GM19035 (cell line): ENCODE data around the gene SLC39A13.

Source experiments
- ATAC-seq: cut with Tn5 transposase; IDR thresholded peaks from one replicate; pipeline ENCODE4 v1.9.1; 2021; ENCODE audit not compliant: unreplicated experiment

The SLC39A13 gene

GRCh38 chr11:47400768-47401279 lies 7.6 kb upstream of the SLC39A13 start:
- ATAC-seq = peak; percentile 65

- ATAC-seq = no peak
These were observed 5.3 kb upstream of the SLC39A13 start for GRCh38 chr11:47403135-47403534.

DNA sequence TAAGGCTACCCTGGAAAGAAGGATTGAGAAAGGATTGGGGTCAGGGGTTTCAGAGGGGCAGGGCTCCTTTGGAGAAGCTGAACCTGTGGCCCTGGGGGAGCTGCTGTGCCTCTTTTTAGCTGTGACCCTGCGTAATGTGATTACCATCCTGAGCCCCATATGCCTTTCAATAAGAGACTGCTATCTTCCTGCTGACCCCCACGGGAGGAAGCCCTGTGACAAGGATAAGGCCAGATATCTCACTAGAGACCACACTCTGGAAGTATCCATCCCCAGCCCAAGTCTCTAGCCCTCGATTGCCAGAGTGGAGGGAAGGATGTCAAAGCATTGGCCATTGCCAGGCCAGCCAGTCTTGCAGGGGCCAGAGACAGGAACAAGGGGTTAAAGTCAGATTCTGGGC lies 4.8 kb upstream of the SLC39A13 start:
- ATAC-seq = no peak

DNA sequence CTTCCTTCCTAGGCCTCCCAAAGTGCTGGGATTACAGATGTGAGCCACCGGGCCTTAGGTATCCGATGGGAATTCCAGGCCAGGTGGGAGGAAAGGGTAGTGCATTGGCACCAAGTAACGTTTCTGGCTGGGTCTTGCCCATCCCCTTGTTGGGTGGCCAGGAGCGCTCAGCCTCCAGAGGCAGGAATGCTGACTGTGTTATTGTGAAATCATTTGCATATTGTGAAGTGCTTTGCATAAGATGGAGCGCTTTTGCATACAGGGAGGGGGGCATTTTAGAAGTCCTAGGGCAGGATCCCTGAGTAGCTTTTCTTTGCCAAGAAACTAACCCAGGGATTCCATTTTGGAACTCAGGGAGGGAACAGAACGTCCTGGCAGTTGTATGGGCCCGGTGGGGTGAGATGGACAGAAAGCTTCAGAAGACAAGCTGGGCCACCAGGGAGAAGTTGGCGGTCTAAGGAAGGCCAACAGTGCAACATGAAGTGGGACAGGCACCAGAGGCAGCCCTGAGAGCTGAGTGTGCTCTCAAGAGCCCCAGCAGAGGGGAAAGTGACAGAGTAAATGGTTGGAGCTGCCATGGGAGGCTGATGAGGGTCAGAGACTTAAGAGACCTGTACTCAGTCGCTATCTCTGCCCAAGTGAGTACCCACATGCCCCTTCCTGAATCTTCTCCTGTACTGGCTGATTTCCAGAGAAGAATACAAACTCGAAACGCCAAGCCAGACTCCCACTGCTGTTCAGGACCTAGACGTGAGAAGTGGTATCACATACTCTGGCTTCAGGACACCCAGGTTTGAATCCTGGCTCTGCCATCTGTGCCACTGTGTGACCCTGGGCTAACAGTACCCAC lies 1.3 kb upstream of the SLC39A13 start:
- ATAC-seq = no peak

- ATAC-seq = no peak
These were observed 429 bp downstream of the SLC39A13 start for GRCh38 chr11:47408598-47409439.

GRCh38 chr11:47409440-47410369 lies 1.3 kb downstream of the SLC39A13 start:
- ATAC-seq = no peak

DNA sequence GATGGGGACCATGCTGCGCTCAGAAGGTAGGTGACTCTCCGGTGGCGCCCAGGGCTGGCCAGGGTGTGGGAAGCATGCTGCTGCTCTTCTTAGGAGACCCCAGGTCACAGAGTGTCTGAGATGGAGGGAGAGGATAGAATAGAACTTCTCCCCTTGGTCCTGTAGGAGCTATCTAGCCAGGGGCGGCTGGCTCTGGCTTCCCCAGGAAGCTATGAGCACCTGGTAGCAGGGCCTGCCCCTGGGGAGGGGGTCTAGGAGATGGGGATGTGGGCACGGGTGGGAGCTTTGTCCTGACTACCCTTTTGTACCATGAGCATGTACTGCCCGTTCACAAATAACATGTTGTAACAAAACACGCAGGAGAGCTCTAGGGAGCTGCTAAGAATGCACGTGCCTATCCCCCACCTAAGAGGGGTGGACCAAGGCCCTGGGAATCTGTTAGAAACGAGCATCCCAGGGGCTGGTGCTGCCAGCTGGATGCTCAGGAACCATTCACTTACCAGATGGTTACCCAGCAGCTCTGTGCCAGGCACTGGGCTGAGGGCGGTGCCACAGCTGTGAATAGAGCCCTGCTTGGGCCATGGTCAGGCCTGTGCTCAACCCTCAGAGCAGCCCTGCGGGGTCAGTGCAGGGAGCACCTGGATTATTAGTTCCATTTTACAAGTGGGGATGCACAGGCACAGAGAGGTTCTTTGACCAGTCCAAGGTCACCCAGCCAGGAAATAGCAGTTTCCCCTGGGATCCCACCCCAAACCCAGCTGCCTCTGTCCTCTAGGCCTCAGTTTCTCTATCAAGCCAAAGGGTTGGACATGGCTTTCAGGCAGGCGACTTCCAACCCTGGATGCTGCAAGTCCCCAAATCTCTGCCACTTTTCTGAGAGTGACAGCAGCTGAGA lies 2.2 kb downstream of the SLC39A13 start:
- no peak for ATAC-seq

DNA sequence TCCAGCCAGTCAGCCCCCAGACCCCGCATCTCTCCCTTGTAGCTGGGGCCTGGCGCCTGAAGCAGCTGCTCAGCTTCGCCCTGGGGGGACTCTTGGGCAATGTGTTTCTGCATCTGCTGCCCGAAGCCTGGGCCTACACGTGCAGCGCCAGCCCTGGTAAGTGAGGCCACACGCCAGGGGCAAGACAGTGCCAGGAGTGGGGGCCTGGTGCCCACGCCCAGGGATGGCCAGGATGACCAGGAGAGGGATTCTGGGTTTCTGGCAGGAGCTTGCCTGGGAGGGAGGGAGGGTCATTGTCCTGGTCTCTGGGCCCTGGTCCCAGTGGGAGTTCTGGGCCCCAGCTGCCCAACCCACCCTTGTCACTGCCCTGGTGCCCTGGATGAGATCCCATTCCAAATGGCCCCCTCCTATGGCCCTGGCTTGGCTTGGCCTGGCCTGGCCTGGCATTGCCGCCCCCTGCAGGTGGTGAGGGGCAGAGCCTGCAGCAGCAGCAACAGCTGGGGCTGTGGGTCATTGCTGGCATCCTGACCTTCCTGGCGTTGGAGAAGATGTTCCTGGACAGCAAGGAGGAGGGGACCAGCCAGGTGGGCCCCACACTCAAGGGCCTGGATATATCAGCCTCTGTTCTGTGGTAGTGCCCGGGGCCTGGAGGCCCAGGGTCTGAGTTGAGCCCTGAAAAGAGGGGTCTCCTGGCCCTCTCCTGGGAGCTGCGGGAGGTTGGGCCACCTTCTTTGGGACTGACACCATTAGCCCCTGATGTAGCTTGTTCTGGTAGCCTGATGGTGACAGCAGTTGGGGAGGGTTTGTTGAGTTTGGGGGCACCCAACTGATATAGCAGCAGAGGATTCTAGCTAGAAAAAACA lies 3.7 kb downstream of the SLC39A13 start:
- no peak for ATAC-seq

- no peak for ATAC-seq
These were observed 5.0 kb downstream of the SLC39A13 start for GRCh38 chr11:47413351-47413750.

DNA sequence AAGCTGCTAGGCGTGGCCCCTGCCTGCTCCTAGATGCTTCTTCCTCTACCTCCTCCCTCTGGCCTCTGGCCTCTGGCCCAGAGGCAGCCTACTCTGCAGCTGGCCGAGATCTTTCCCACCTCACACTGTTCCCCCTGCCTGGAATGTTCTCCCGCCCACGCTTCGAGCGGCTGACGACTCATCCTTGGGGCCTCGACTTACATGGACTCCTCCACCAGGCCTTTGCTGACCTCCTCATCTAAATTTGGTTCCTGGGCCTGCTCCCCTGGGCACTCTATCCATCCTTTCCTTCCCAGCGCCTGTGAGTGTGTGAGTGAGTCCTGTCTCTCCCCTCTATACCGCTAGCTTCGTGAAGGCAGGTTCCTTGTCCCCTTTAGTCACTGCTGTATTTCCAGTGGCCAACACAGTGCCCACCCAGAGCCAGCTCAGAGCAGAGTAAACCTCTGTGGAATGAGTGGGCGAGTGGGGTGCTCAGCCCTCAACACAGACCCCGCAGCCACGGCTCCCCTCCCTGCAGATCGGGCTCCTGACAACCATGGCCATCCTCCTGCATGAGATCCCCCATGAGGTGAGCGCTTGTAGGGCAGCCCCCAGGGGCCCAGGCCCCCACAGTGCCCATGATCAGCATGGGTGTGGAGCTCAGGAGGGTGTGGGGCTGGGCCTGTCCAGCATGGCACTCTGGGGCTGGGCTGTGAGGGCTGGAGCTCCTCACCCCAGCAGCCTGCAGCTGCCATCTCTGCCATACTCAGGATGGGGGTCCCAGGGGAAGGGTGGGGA lies 5.7 kb downstream of the SLC39A13 start:
- no peak for ATAC-seq

DNA sequence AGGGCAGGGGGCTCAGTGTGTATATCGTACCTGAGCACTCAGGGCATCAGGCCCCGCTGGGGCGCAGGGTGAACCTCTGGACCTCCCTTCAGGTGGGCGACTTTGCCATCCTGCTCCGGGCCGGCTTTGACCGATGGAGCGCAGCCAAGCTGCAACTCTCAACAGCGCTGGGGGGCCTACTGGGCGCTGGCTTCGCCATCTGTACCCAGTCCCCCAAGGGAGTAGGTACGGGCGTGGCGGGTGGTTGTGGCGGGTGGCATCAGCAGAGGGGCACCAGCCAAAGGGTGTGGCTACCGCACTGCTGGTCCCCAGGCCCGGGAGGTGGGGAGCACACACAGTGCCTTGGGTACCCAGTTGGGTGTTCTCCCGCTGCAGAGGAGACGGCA lies 6.3 kb downstream of the SLC39A13 start:
- no peak for ATAC-seq

- no peak for ATAC-seq
These were observed 6.9 kb downstream of the SLC39A13 start for GRCh38 chr11:47415091-47415854.

DNA sequence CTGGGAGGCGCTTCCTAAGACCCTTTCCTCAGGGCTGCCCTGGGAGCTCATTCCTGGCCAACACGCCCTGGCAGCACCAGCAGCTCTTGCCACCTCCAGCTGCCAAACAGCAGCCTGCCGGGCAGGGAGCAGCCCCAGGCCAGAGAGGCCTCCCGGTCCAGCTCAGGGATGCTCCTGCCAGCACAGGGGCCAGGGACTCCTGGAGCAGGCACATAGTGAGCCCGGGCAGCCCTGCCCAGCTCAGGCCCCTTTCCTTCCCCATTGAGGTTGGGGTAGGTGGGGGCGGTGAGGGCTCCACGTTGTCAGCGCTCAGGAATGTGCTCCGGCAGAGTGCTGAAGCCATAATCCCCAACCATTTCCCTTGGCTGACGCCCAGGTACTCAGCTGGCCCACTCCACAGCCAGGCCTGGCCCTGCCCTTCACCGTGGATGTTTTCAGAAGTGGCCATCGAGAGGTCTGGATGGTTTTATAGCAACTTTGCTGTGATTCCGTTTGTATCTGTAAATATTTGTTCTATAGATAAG lies 7.6 kb downstream of the SLC39A13 start:
- ATAC-seq = no peak

DNA sequence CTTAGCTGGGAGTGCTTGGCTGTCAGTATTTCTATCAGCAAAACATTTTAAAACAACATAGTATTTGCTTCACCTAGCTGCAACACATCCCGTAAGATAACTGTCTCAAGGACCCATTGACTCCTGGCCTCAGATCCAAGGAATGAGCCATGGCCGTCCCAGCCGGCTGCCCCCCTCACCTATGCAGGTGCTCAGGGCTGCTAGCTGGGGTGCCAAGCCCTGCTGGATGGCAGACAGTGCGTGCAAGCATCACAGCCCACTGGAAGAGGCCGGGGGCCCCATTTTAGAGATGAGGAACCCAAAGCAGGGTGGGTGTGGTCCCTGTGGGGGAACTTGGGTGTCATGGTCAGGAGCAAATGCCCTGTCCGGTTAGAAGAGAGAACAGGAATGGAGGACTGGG lies 9.3 kb downstream of the SLC39A13 start:
- ATAC-seq = no peak

- ATAC-seq = no peak
These were observed 10.3 kb downstream of the SLC39A13 start for GRCh38 chr11:47418454-47419259.

GRCh38 chr11:47425611-47426010 lies 17.2 kb downstream of the SLC39A13 start:
- no peak for ATAC-seq
